PFSK-1 (cell line): ENCODE results near the gene STIM1.

Experiments
- FOXP2 ChIP-seq: optimal IDR thresholded peaks from 2 replicates; pipeline ENCODE3; 2011; ENCODE audit warnings: borderline replicate concordance, control low read depth, inconsistent platforms; ENCODE audit not compliant: insufficient read depth; ENCODE audit errors: extremely low read length, extremely low read depth
- POLR2AphosphoS5 ChIP-seq: IDR thresholded peaks from 2 replicates; pipeline ENCODE4 v1.6.1; 2012; ENCODE audit warnings: low read depth, mild to moderate bottlenecking, control low read depth, low read length, moderate library complexity
- REST ChIP-seq, 2 experiments: IDR thresholded peaks; 2 replicates each; pipeline versions ENCODE4 v1.6.1 to v1.8.0; 2011 to 2012; ENCODE audit warnings: low read depth in 2 of 2, low read length in 2 of 2, control low read depth in 1 of 2, inconsistent platforms in 1 of 2, mild to moderate bottlenecking in 1 of 2, moderate library complexity in 1 of 2; ENCODE audit not compliant: insufficient read depth in 1 of 2
- SIN3A ChIP-seq: IDR thresholded peaks from 2 replicates; pipeline ENCODE4 v1.6.1; 2012; ENCODE audit warnings: mild to moderate bottlenecking, low read length, moderate library complexity, borderline replicate concordance; ENCODE audit not compliant: insufficient read depth
- TAF1 ChIP-seq: IDR thresholded peaks from 2 replicates; pipeline ENCODE4 v1.6.1; 2012; ENCODE audit warnings: low read length, control low read depth, borderline replicate concordance; ENCODE audit not compliant: insufficient read depth

The STIM1 gene

GRCh38 chr11:3970108-3970507, 114.6 kb downstream of the STIM1 start:
- TF ChIP-seq POLR2AphosphoS5 = no peak
- no peak for TF ChIP-seq FOXP2
- TF ChIP-seq REST (IDR thresholded peaks at IDR 0.05; ENCODE audit: insufficient read depth in 1 of 2, low read depth in 2 of 2, low read length in 2 of 2) = no peak
- TF ChIP-seq SIN3A = no peak
- TF ChIP-seq TAF1 = no peak

- TF ChIP-seq SIN3A = no peak
- no peak for TF ChIP-seq REST (IDR thresholded peaks at IDR 0.05; ENCODE audit: insufficient read depth in 1 of 2, low read depth in 2 of 2, low read length in 2 of 2)
- TF ChIP-seq FOXP2 = no peak
- TF ChIP-seq POLR2AphosphoS5 = no peak
- TF ChIP-seq TAF1 = no peak
These were observed 116.4 kb downstream of the STIM1 start for GRCh38 chr11:3971756-3972404.

GRCh38 chr11:3972431-3972830, 117.0 kb downstream of the STIM1 start:
- TF ChIP-seq FOXP2 = no peak
- TF ChIP-seq POLR2AphosphoS5 = no peak
- no peak for TF ChIP-seq SIN3A
- no peak for TF ChIP-seq TAF1
- no peak for TF ChIP-seq REST (IDR thresholded peaks at IDR 0.05; ENCODE audit: insufficient read depth in 1 of 2, low read depth in 2 of 2, low read length in 2 of 2)

- TF ChIP-seq SIN3A (no peak), FOXP2 (no peak), REST (IDR thresholded peaks at IDR 0.05; ENCODE audit: insufficient read depth in 1 of 2, low read depth in 2 of 2, low read length in 2 of 2) (no peak), POLR2AphosphoS5 (no peak), TAF1 (no peak)
These were observed 121.6 kb downstream of the STIM1 start for GRCh38 chr11:3977078-3977477.

GRCh38 chr11:3981084-3981633, 125.7 kb downstream of the STIM1 start:
- TF ChIP-seq FOXP2 (no peak), REST (IDR thresholded peaks at IDR 0.05; ENCODE audit: insufficient read depth in 1 of 2, low read depth in 2 of 2, low read length in 2 of 2) (no peak), SIN3A (no peak), POLR2AphosphoS5 (no peak), TAF1 (no peak)
